HEK293 (cell line): ENCODE data around the gene PAX2.

Source experiments
- CTCF ChIA-PET: fragments of 350-600 bp; formaldehyde crosslinking; extraction: SDS; loops from one replicate; lab custom pipeline; 2021; ENCODE audit warnings: antibody characterized with exemption; lab: Yijun Ruan, JAX
- POLR2A ChIA-PET: fragments of 300-600 bp; formaldehyde crosslinking; extraction: SDS; loops from one replicate; lab custom pipeline; 2020; ENCODE audit warnings: antibody characterized with exemption, inconsistent platforms; lab: Yijun Ruan, JAX
- H3K27ac ChIP-seq: fragments of 200-500 bp; sonication (Bioruptor generic); 2 replicates; pipeline ENCODE4 v1.5.1; 2014; ENCODE audit warnings: low read depth, low read length, control low read depth, inconsistent platforms; ENCODE audit errors: extremely low read depth
- H3K36me3 ChIP-seq, 2 experiments: fragments of 200-500 bp in 1 of 2; sonication (Bioruptor generic) in 1 of 2; 1 replicate in 1 of 2; 2 replicates in 1 of 2; pipeline ENCODE4 v1.5.1; 2014 to 2017; ENCODE audit warnings: inconsistent platforms in 2 of 2, low read length in 2 of 2; ENCODE audit not compliant: control insufficient read depth in 2 of 2, insufficient read depth in 1 of 2
- H3K4me1 ChIP-seq: fragments of 200-500 bp; sonication (Bioruptor generic); 2 replicates; pipeline ENCODE4 v1.5.1; 2014; ENCODE audit warnings: mild to moderate bottlenecking, low read length, inconsistent platforms; ENCODE audit not compliant: control insufficient read depth, insufficient read depth
- H3K4me3 ChIP-seq: 2 replicates; pipeline ENCODE4 v1.5.1; 2011; ENCODE audit warnings: low read depth, mild to moderate bottlenecking, control low read depth, low read length, moderate library complexity
- H3K9me3 ChIP-seq: fragments of 200-500 bp; sonication (Bioruptor generic); 2 replicates; pipeline ENCODE4 v1.5.1; 2014; ENCODE audit warnings: low read depth, low read length, inconsistent platforms; ENCODE audit not compliant: control insufficient read depth, insufficient read depth
- EGR2 ChIP-seq: fragments of 450-650 bp; formaldehyde crosslinking; IDR thresholded peaks from 2 replicates; pipeline ENCODE4 v1.5.1; 2016; ENCODE audit warnings: low read depth, missing biosample characterization, missing genetic modification characterization
- KLF1 ChIP-seq: fragments of 450-650 bp; formaldehyde crosslinking; IDR thresholded peaks from 2 replicates; pipeline ENCODE4 v1.5.1; 2016; ENCODE audit warnings: missing biosample characterization, missing genetic modification characterization
- PRDM1 ChIP-seq: fragments of 450-650 bp; formaldehyde crosslinking; IDR thresholded peaks from 2 replicates; pipeline ENCODE4; 2016; ENCODE audit warnings: missing biosample characterization, missing genetic modification characterization
- WT1 ChIP-seq: fragments of 450-650 bp; formaldehyde crosslinking; IDR thresholded peaks from 2 replicates; pipeline ENCODE4 v1.5.1; 2016; ENCODE audit warnings: missing biosample characterization, missing genetic modification characterization
- ZFHX2 ChIP-seq: fragments of 450-650 bp; formaldehyde crosslinking; conservative IDR thresholded peaks from 2 replicates; pipeline ENCODE4 v1.5.1; 2016; ENCODE audit warnings: missing biosample characterization, missing genetic modification characterization
- ZNF223 ChIP-seq: fragments of 450-650 bp; formaldehyde crosslinking; IDR thresholded peaks from 2 replicates; pipeline ENCODE4 v1.5.1; 2016; ENCODE audit warnings: missing biosample characterization, missing genetic modification characterization
- ZNF239 ChIP-seq: fragments of 450-650 bp; formaldehyde crosslinking; IDR thresholded peaks from 2 replicates; pipeline ENCODE4 v1.5.1; 2016; ENCODE audit warnings: missing biosample characterization, missing genetic modification characterization
- ZNF292 ChIP-seq: fragments of 450-650 bp; formaldehyde crosslinking; IDR thresholded peaks from 2 replicates; pipeline ENCODE4 v1.5.1; 2016; ENCODE audit warnings: low read depth, missing biosample characterization, missing genetic modification characterization, borderline replicate concordance
- ZNF341 ChIP-seq: fragments of 450-650 bp; formaldehyde crosslinking; IDR thresholded peaks from 2 replicates; pipeline ENCODE4; 2016; ENCODE audit warnings: low read depth, missing biosample characterization, missing genetic modification characterization
- ZNF529 ChIP-seq: fragments of 450-650 bp; formaldehyde crosslinking; IDR thresholded peaks from 2 replicates; pipeline ENCODE4 v1.5.1; 2017; ENCODE audit warnings: missing genetic modification characterization, missing biosample characterization; ENCODE audit not compliant: insufficient replicate concordance
- ZNF571 ChIP-seq: fragments of 450-650 bp; formaldehyde crosslinking; IDR thresholded peaks from 2 replicates; pipeline ENCODE4 v1.5.0; 2017; ENCODE audit warnings: missing biosample characterization, missing genetic modification characterization
- ZNF600 ChIP-seq: fragments of 450-650 bp; formaldehyde crosslinking; IDR thresholded peaks from 2 replicates; pipeline ENCODE4 v1.5.1; 2016; ENCODE audit warnings: missing biosample characterization, missing genetic modification characterization
- ZNF624 ChIP-seq: fragments of 450-650 bp; formaldehyde crosslinking; IDR thresholded peaks from 2 replicates; pipeline ENCODE4 v1.5.1; 2017; ENCODE audit warnings: missing biosample characterization, missing genetic modification characterization
- ZNF777 ChIP-seq: fragments of 450-650 bp; formaldehyde crosslinking; IDR thresholded peaks from 2 replicates; pipeline ENCODE4 v1.5.1; 2017; ENCODE audit warnings: missing biosample characterization, missing genetic modification characterization, borderline replicate concordance
- ZSCAN23 ChIP-seq: fragments of 450-650 bp; formaldehyde crosslinking; IDR thresholded peaks from 2 replicates; pipeline ENCODE4 v1.5.1; 2016; ENCODE audit warnings: missing biosample characterization, missing genetic modification characterization
- TF ChIP-seq, protein P1 (sequence below): fragments of 450-650 bp; formaldehyde crosslinking; IDR thresholded peaks from 2 replicates; pipeline ENCODE4 v1.5.1; 2017; ENCODE audit warnings: missing biosample characterization, missing genetic modification characterization
- TF ChIP-seq, protein P2 (sequence below): fragments of 450-650 bp; IDR thresholded peaks from 2 replicates; pipeline ENCODE4 v1.5.1; 2018; ENCODE audit warnings: missing biosample characterization, missing genetic modification characterization
- TF ChIP-seq, protein P3 (sequence below): fragments of 450-650 bp; formaldehyde crosslinking; optimal IDR thresholded peaks from 2 replicates; pipeline ENCODE3; 2016; ENCODE audit warnings: missing biosample characterization, mild to moderate bottlenecking, missing genetic modification characterization
- TF ChIP-seq, protein P4 (sequence below): fragments of 450-650 bp; formaldehyde crosslinking; IDR thresholded peaks from 2 replicates; pipeline ENCODE4 v1.5.1; 2016; ENCODE audit warnings: missing biosample characterization, missing genetic modification characterization
- TF ChIP-seq, protein P5 (sequence below): fragments of 450-650 bp; formaldehyde crosslinking; IDR thresholded peaks from 2 replicates; pipeline ENCODE4 v1.5.1; 2016; ENCODE audit warnings: missing biosample characterization, missing genetic modification characterization

Gene PAX2

DNA sequence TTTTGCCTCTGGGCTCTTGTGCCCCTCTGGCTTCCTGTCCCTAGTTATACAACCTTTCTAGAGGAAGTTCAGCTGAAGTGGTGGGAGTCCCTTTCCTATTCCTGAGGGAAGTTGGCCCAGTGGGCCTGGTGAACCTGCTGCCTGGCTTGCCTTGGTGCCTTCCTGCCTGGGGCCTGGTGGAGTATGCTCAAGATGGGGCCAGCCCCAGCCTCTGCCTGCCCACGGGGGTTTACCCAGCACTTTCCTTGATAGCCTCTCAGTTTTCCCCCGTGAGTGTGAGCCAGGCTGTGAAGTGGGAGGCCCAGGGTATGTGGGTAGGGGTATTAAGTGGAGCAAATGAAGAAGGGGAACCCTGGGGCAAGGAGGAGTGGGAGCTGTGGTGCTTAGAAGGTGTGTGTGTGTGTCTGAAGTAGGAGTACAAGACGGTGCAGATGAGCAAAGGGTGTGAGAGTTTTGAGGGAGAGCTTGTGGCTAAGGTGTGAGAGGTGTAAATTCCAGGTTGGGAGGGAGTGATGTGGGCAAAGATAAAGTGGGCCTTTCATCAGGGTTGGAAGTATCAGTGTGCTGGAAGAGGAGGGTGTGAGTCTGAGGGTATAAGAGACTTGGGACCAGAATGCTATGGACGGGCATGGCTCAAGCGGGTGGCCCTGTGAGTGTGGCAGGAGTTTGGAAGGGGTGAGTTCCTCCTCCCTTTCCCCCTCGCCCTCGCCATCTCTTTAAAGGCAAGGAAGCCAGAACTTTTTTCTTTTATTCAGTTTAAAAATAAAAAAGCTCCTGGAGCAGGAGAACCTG, 10.9 kb upstream of the PAX2 start:
- TF ChIP-seq, protein P1, sequence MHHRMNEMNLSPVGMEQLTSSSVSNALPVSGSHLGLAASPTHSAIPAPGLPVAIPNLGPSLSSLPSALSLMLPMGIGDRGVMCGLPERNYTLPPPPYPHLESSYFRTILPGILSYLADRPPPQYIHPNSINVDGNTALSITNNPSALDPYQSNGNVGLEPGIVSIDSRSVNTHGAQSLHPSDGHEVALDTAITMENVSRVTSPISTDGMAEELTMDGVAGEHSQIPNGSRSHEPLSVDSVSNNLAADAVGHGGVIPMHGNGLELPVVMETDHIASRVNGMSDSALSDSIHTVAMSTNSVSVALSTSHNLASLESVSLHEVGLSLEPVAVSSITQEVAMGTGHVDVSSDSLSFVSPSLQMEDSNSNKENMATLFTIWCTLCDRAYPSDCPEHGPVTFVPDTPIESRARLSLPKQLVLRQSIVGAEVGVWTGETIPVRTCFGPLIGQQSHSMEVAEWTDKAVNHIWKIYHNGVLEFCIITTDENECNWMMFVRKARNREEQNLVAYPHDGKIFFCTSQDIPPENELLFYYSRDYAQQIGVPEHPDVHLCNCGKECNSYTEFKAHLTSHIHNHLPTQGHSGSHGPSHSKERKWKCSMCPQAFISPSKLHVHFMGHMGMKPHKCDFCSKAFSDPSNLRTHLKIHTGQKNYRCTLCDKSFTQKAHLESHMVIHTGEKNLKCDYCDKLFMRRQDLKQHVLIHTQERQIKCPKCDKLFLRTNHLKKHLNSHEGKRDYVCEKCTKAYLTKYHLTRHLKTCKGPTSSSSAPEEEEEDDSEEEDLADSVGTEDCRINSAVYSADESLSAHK (tag by site-specific recombination), result no peak
- no peak for TF ChIP-seq ZNF571 (tag by site-specific recombination)
- TF ChIP-seq ZNF600 (tag by site-specific recombination), result peak; percentile 70
- no peak for TF ChIP-seq ZNF239 (tag by site-specific recombination)
- peak; percentile 100 for TF ChIP-seq EGR2 (tag by site-specific recombination)
- TF ChIP-seq, protein P2, sequence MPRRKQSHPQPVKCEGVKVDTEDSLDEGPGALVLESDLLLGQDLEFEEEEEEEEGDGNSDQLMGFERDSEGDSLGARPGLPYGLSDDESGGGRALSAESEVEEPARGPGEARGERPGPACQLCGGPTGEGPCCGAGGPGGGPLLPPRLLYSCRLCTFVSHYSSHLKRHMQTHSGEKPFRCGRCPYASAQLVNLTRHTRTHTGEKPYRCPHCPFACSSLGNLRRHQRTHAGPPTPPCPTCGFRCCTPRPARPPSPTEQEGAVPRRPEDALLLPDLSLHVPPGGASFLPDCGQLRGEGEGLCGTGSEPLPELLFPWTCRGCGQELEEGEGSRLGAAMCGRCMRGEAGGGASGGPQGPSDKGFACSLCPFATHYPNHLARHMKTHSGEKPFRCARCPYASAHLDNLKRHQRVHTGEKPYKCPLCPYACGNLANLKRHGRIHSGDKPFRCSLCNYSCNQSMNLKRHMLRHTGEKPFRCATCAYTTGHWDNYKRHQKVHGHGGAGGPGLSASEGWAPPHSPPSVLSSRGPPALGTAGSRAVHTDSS (tag by site-specific recombination), result no peak
- peak; percentile 90 for TF ChIP-seq PRDM1 (tag by site-specific recombination)
- peak; percentile 100 for TF ChIP-seq ZFHX2

DNA sequence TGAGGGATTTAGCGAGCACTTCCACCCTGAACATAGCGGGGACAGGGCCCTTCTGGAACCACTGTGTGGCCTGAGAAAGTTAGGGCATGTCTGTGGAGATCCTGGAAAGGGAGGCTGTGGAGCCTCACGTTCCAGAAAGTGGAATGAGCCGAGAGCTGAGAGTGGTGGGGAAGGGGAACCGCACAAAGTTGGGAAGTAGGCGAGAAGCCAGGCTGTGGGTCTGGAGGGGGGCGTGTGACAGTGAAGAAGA, 10.4 kb upstream of the PAX2 start:
- no peaks in the 10 kb centered on the region for H3K9me3 ChIP-seq
- no peak overlapping the region for H3K4me3 ChIP-seq
- ChIA-PET POLR2A (no interaction called here), CTCF (interaction anchor here (0.6 to 4.7 kb wide), 4 partner anchors 9 to 173 kb away, joined by 3 to 37 read pairs (median 3); no protein-coding TSS in a partner anchor)
- H3K36me3 ChIP-seq, result no peaks in the 10 kb centered on the region
- H3K4me1 ChIP-seq, result peaks cover 3% of the 10 kb centered on the region; the same call in 1 of the 2 replicates
- H3K27ac ChIP-seq, result no peak overlapping the region
- TF ChIP-seq, protein P3, sequence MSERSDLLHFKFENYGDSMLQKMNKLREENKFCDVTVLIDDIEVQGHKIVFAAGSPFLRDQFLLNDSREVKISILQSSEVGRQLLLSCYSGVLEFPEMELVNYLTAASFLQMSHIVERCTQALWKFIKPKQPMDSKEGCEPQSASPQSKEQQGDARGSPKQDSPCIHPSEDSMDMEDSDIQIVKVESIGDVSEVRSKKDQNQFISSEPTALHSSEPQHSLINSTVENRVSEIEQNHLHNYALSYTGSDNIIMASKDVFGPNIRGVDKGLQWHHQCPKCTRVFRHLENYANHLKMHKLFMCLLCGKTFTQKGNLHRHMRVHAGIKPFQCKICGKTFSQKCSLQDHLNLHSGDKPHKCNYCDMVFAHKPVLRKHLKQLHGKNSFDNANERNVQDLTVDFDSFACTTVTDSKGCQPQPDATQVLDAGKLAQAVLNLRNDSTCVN, result no peak
- TF ChIP-seq, protein P4, sequence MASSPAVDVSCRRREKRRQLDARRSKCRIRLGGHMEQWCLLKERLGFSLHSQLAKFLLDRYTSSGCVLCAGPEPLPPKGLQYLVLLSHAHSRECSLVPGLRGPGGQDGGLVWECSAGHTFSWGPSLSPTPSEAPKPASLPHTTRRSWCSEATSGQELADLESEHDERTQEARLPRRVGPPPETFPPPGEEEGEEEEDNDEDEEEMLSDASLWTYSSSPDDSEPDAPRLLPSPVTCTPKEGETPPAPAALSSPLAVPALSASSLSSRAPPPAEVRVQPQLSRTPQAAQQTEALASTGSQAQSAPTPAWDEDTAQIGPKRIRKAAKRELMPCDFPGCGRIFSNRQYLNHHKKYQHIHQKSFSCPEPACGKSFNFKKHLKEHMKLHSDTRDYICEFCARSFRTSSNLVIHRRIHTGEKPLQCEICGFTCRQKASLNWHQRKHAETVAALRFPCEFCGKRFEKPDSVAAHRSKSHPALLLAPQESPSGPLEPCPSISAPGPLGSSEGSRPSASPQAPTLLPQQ (tag by site-specific recombination), result no peak
- TF ChIP-seq WT1 (tag by site-specific recombination) (no peak), ZNF292 (tag by site-specific recombination) (no peak), ZNF223 (tag by site-specific recombination) (no peak), ZSCAN23 (tag by site-specific recombination) (no peak), ZNF777 (tag by site-specific recombination) (no peak), ZNF624 (tag by site-specific recombination) (no peak), KLF1 (tag by site-specific recombination) (no peak), ZNF529 (tag by site-specific recombination) (no peak), ZNF341 (tag by site-specific recombination) (no peak)
- TF ChIP-seq, protein P5, sequence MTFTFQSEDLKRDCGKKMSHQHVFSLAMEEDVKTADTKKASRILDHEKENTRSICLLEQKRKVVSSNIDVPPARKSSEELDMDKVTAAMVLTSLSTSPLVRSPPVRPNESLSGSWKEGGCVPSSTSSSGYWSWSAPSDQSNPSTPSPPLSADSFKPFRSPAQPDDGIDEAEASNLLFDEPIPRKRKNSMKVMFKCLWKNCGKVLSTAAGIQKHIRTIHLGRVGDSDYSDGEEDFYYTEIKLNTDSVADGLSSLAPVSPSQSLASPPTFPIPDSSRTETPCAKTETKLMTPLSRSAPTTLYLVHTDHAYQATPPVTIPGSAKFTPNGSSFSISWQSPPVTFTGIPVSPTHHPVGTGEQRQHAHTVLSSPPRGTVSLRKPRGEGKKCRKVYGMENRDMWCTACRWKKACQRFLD (tag by site-specific recombination), result no peak
- TF ChIP-seq, protein P2 (tag by site-specific recombination), result no peak

More for the DNA sequence above, 10.9 kb upstream of the PAX2 start:
- no peak overlapping the region for H3K4me3 ChIP-seq
- H3K9me3 ChIP-seq, result no peaks in the 10 kb centered on the region
- no peak overlapping the region for H3K27ac ChIP-seq
- no peaks in the 10 kb centered on the region for H3K36me3 ChIP-seq
- H3K4me1 ChIP-seq, result peaks cover 5% of the 10 kb centered on the region; the same call in 1 of the 2 replicates
- ChIA-PET POLR2A (no interaction called here), CTCF (interaction anchor here (0.6 to 4.7 kb wide), 4 partner anchors 9 to 173 kb away, joined by 3 to 37 read pairs (median 3); no protein-coding TSS in a partner anchor)
